Measurements from ENCODE around the gene DUSP3.

DNA sequence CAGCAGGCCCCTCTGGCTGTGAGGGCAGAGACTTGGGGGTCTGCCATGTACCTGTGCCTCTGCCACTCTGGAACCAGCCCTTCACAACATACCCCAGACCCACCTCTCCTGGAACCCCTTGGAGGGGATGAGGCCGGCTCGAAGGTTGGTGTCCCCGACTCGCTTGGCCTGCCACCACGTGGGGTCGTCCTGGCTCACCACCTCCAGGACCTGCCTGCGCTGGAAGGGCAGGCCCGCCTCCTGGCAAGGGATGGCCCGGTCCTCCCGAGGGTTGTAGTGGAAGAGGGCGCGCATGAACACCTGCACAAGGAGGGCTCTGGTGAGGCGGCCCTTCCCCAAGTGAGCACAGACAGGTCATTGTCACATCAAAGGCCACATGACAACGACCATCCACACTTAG, 42.0 kb upstream of the DUSP3 start:
- TF ChIP-seq CTCF (IDR thresholded peaks at IDR 0.05; ENCODE audit: insufficient read depth, low read length): no peak
- no peak for TF ChIP-seq REST (IDR thresholded peaks at IDR 0.05; ENCODE audit: insufficient replicate concordance, low read depth)
- TF ChIP-seq POLR2AphosphoS5 (IDR thresholded peaks at IDR 0.05; ENCODE audit: low read depth): no peak
- no peak for TF ChIP-seq GABPA (IDR thresholded peaks at IDR 0.05; ENCODE audit: low read depth)
- TF ChIP-seq SPI1 (IDR thresholded peaks at IDR 0.05; ENCODE audit: borderline replicate concordance, low read depth): no peak

All from HL-60 (cell line).